Right lobe of liver (tissue), 6 donors: ENCODE results near the gene ACOX1. TPM values are rescaled to one million over a fixed set of nuclear protein-coding genes. Genes with fewer than 3 reads are reported as not detected.
"Not testable (repeated sequence)": the region's sequence is repeated elsewhere in the genome, so short reads cannot be mapped to it uniquely, and the experiment has no call there.

Experiments used
- ATAC-seq, 4 donors: fragments of 200-7000 bp; cut with Tn5 transposase; one replicate each; pipeline ENCODE4 v1.9.1; 2020; ENCODE audit warnings: mild to moderate bottlenecking in 4 of 4, moderate library complexity in 4 of 4
- DNase-seq, 3 donors: peaks; one replicate each; pipeline ENCODE4 v3.0.0-alpha.2; 2020
- H3K27ac ChIP-seq, 3 donors: fragments of 200-600 bp; one replicate each; pipeline ENCODE4 v1.8.0; 2022
- H3K27me3 ChIP-seq, 2 donors: fragments of 200-600 bp; one replicate each; pipeline ENCODE4 v1.8.0; 2022
- H3K36me3 ChIP-seq, 4 donors: fragments of 200-600 bp; sonication (generic) in 1 of 4; one replicate each; pipeline versions ENCODE4 v1.5.1 to v1.8.0; 2017 to 2022; ENCODE audit warnings: control low read depth in 1 of 4
- H3K4me1 ChIP-seq, 4 donors: fragments of 200-600 bp; sonication (generic) in 1 of 4; one replicate each; pipeline versions ENCODE4 v1.5.1 to v1.8.0; 2017 to 2022; ENCODE audit warnings: control low read depth in 1 of 4
- H3K4me3 ChIP-seq, 3 donors: fragments of 200-600 bp; one replicate each; pipeline ENCODE4 v1.8.0; 2022
- H3K9me3 ChIP-seq, 4 donors: fragments of 200-600 bp; sonication (generic) in 1 of 4; one replicate each; pipeline versions ENCODE4 v1.5.1 to v1.8.0; 2017 to 2022; ENCODE audit warnings: control low read depth in 1 of 4
- CTCF ChIP-seq, 4 donors: fragments of 200-600 bp in 3 of 4; fragments of 450-650 bp in 1 of 4; IDR thresholded peaks; one replicate each; pipeline versions ENCODE4 v1.5.1 to v1.8.0; 2016 to 2022; ENCODE audit warnings: antibody characterized with exemption in 4 of 4, mild to moderate bottlenecking in 2 of 4
- POLR2A ChIP-seq: fragments of 450-650 bp; IDR thresholded peaks from one replicate; pipeline ENCODE4 v1.6.1; 2017; ENCODE audit warnings: antibody characterized with exemption, mild to moderate bottlenecking
- WGBS: methylation state at CpG from one replicate; pipeline ENCODE4 v1.1.6; 2018; ENCODE audit warnings: low coverage, low lambda C conversion rate; ENCODE audit not compliant: insufficient coverage; ENCODE audit errors: missing lambda C conversion rate; 5-methylcytosine and 5-hydroxymethylcytosine counted together
- intact Hi-C, 2 donors: fragments of 100-400 bp; cut with DNase I; formaldehyde crosslinking; loops; one replicate each; pipeline versions ENCODE4 v1.11.2 to v1.14.1; 2022
- total RNA-seq, 6 experiments: library from RNA; depleted of rRNA in 2 of 6; stranded (reverse); fragments of >200 nt in 2 of 6; fragmentation: NEBNext Ultra II Directional in 3 of 6; extraction: Animal tissue kit (Norgen Biotek cat#: 25700) in 3 of 6; gene quantifications; one replicate each; pipeline versions ENCODE4 v1.1.0 to v1.2.4, GENCODE V29; 2016 to 2023
- donor health status: DM: no; HTN: yes; CAD: no.
- donor health status: DM: no; HTN: no; CAD: no.
- donor health status: DM: no; HTN: no; CAD: no.
- donor health status: DM: no; HTN: yes; CAD: no.
- donor health status: DM: no; HTN: yes; CAD: no.

ACOX1 gene
- total RNA-seq, 6 experiments from 2014 or later, result 112 to 202 (median 190) TPM

DNA sequence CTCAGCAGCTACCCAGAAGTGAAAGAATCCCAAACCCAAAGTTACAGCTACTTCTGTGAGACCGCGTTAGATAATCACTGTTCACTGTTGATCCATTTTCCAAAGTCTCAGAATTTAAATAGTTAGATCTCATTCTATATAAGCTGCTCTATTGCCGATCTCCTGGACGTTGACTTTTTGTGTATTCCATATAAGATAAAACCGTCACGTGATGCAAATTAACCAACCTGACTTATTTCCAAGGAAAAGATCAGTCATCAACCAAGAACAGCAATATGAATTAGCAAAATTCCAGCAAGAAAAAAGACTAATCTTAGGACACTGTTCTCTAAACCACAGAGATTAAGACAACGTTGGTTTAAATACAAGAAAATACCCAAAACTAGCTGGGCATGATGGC is 8.3 kb downstream of the ACOX1 start:
- WGBS, result 79% methylated on average over 7 of the region's 7 CpGs
- Histone ChIP-seq H3K27ac (peak overlapping the region in 2 of 3 donors; percentile 20 to 40), H3K4me3 (no peak overlapping the region), H3K27me3 (no peaks in the 10 kb centered on the region), H3K9me3 (no peaks in the 10 kb centered on the region), H3K36me3 (peaks cover 0 to 35% (median 16%) of the 10 kb centered on the region in 4 donors), H3K4me1 (peaks cover 0 to 36% (median 12%) of the 10 kb centered on the region in 4 donors)
- ATAC-seq, result no peak
- DNase-seq, result no peak
- intact Hi-C loops, result no loop called here
- TF ChIP-seq CTCF (IDR thresholded peaks at IDR 0.05), result no peak
- TF ChIP-seq POLR2A, result no peak

GRCh38 chr17:75970011-75970523 is 8.9 kb downstream of the ACOX1 start:
- Histone ChIP-seq H3K4me1 (peaks cover 0 to 30% (median 11%) of the 10 kb centered on the region in 4 donors), H3K27ac (peak overlapping the region in 2 of 3 donors; percentile 20 to 40), H3K4me3 (no peak overlapping the region), H3K27me3 (no peaks in the 10 kb centered on the region), H3K9me3 (no peaks in the 10 kb centered on the region), H3K36me3 (peaks cover 0 to 35% (median 16%) of the 10 kb centered on the region in 4 donors)
- ATAC-seq (peak; percentile 25 to 74 (median 33)), DNase-seq (no peak)
- TF ChIP-seq CTCF (IDR thresholded peaks at IDR 0.05) (no peak), POLR2A (no peak)
- WGBS, result 60% methylated on average over 4 of the region's 4 CpGs
- intact Hi-C loops, result no loop called here

GRCh38 chr17:75969044-75969443 is 9.9 kb downstream of the ACOX1 start:
- Histone ChIP-seq H3K4me1 (peaks cover 0 to 24% (median 7%) of the 10 kb centered on the region in 4 donors), H3K36me3 (peaks cover 0 to 40% (median 17%) of the 10 kb centered on the region in 4 donors)
- H3K27me3 ChIP-seq, H3K27ac ChIP-seq, H3K4me3 ChIP-seq, DNase-seq, intact Hi-C loops, H3K9me3 ChIP-seq, ATAC-seq: not testable (repeated sequence)
- WGBS, result 67% methylated on average over 7 of the region's 10 CpGs

GRCh38 chr17:75965468-75965867 is 13.5 kb downstream of the ACOX1 start:
- Histone ChIP-seq H3K36me3 (peaks cover 0 to 39% (median 8%) of the 10 kb centered on the region in 4 donors), H3K9me3 (no peaks in the 10 kb centered on the region), H3K27me3 (no peaks in the 10 kb centered on the region), H3K4me1 (peaks cover 0 to 9% (median 3%) of the 10 kb centered on the region in 4 donors), H3K27ac (no peak overlapping the region), H3K4me3 (no peak overlapping the region)
- no peak for DNase-seq
- ATAC-seq, result no peak
- WGBS, result 91% methylated on average over 6 of the region's 6 CpGs
- intact Hi-C loops, result no loop called here
- no peak for TF ChIP-seq POLR2A
- TF ChIP-seq CTCF (IDR thresholded peaks at IDR 0.05), result no peak

- ATAC-seq (peak in 3 of 4 donors; percentile 14 to 32 (median 22)), DNase-seq (no peak)
- H3K4me3 ChIP-seq, result no peak overlapping the region
- peaks cover 12 to 46% (median 20%) of the 10 kb centered on the region in 4 donors for H3K36me3 ChIP-seq
- peaks cover 0 to 27% (median 13%) of the 10 kb centered on the region in 4 donors for H3K4me1 ChIP-seq
- TF ChIP-seq CTCF (IDR thresholded peaks at IDR 0.05) (no peak), POLR2A (no peak)
- WGBS, result 85% methylated on average over 9 of the region's 11 CpGs
- intact Hi-C loops, result no loop called here
- H3K9me3 ChIP-seq, result no peaks in the 10 kb centered on the region
- H3K27ac ChIP-seq, result peak overlapping the region in 2 of 3 donors; percentile 23 to 48
- no peaks in the 10 kb centered on the region for H3K27me3 ChIP-seq
Measured at GRCh38 chr17:75959839-75960511, 19.0 kb downstream of the ACOX1 start.
